NCI-H510A treated with DMSO at 0.1 percent for 48 hours (cell line): ENCODE results near the gene MIEN1.
"Not testable (repeated sequence)": the region's sequence is repeated elsewhere in the genome, so short reads cannot be mapped to it uniquely, and the experiment has no call there.

ENCODE experiments used
- DNase-seq: peaks from one replicate; lab custom pipeline; 2025; lab: John Stamatoyannopoulos, UW

MIEN1 gene

DNA sequence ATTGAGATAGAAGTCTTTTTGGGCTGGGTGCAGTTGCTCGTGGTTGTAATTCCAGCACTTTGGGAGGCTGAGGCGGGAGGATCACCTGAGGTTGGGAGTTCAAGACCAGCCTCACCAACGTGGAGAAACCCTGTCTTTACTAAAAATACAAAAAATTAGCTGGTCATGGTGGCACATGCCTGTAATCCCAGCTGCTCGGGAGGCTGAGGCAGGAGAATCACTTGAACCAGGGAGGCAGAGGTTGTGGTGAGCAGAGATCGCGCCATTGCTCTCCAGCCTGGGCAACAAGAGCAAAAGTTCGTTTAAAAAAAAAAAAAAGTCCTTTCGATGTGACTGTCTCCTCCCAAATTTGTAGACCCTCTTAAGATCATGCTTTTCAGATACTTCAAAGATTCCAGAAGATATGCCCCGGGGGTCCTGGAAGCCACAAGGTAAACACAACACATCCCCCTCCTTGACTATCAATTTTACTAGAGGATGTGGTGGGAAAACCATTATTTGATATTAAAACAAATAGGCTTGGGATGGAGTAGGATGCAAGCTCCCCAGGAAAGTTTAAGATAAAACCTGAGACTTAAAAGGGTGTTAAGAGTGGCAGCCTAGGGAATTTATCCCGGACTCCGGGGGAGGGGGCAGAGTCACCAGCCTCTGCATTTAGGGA is 31.0 kb downstream of the MIEN1 start:
- DNase-seq: not testable (repeated sequence)

GRCh38 chr17:39697961-39698360 is 32.4 kb downstream of the MIEN1 start:
- DNase-seq: no peak

- DNase-seq: no peak
Measured at GRCh38 chr17:39696731-39697130, 33.6 kb downstream of the MIEN1 start.

- no peak for DNase-seq
Measured at GRCh38 chr17:39695089-39695474, 35.2 kb downstream of the MIEN1 start.

DNA sequence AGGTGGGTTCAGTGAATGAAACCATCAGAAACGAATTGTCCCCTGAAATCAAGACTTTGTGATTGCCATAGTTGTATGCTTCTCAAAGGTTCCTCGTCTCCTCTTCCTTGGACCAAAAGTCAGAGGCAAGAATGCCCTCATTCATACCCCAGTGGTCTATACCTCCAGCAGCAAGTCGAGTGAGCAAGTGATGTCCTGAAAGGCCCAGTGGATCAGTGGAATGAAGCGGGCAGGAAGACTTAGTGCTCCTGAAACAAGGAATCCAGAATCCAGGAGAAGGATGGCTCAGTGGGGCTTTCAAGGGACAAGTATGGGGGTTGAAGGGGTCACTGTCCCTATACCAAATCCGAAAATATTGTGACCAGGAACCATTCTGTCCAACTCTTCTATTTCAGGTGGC is 35.7 kb downstream of the MIEN1 start:
- no peak for DNase-seq

GRCh38 chr17:39688945-39689344 is 41.4 kb downstream of the MIEN1 start:
- no peak for DNase-seq

DNA sequence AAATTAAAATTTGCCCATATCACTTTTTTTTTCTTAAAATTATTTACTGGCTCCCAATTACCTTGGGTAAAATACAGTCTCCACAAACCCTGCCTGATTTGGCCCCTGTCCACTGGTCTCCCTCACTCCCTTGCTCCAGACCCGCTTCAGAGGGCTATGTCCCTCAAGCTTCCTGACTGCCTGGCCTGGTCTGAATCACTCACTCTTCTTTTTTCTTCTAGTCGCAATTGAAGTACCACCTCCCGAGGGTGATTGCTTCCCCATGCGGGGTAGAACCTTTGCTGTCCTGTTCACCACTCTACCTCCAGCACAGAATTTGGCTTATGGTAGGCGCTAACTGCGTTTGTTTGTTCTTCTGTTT is 41.9 kb downstream of the MIEN1 start:
- DNase-seq: no peak

GRCh38 chr17:39687546-39688474 is 42.5 kb downstream of the MIEN1 start, which contains the start of gene PGAP3:
TSS of gene PGAP3 (minus strand) at chr17:39688057. CDS start at chr17:39688014, 43 bp downstream.
- DNase-seq: peak; percentile 97

DNA sequence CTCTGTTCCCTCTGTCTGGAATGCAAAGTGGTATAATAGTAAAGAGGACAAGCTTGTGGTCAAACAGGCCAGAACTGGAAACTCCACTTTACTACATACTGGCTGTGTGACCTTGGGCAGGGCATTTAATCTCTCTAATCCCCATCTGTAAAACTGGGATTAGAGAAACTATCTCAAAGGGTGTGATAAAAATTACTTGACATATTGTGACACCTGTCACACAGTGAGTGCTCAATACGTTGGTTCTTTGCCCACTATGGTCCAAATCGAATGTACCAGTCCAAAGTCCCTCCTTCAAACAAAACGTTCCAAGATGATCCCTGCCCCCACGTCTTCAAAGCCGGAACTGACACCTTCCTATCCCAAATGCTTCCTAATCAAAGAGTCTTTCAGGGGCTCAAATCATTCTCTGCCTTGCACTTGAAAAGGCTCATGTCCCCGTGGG is 43.2 kb downstream of the MIEN1 start:
- DNase-seq: no peak

GRCh38 chr17:39684369-39685192 is 45.8 kb downstream of the MIEN1 start:
- no peak for DNase-seq

GRCh38 chr17:39683295-39683939 is 46.9 kb downstream of the MIEN1 start:
- DNase-seq: no peak

DNA sequence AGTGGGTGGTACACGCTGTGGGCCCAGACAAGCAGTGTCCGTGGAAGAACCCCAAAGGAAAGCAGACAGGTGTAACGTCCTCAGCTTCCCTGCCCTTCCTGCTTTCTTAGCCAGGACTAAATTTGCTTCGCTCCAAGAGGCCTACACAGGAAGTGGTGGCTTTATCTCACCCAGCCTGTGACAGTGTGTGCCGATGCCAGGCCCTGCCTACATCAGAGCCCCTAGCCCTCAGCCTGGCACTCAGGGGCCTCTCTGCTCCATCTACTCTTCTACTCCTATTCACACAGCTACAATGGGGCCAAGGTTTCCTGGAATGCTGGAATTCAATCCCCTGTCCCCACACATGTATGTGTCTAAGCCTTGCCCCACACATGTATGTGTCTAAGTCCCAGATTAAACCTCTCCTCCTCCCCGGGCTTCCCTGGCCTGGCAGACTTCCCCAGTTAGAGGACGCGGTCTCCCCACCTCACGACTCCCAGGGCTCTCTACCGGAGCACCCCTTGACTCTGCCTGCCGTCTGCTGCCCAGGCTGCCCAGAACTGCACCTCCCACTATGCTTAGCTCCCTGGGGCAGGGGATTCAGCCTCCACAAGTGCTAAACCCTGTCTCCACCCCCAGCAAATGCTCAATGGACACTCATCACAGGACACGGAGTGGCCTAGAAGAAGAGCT is 50.7 kb downstream of the MIEN1 start:
- no peak for DNase-seq
